Testis (tissue), 3 donors: ENCODE measurements around the gene HMX1. TPM values are rescaled to one million over a fixed set of nuclear protein-coding genes. Genes with fewer than 3 reads are reported as not detected.
A peak's percentile ranks its signal among the peaks of the same experiment; 100 is the strongest.

ENCODE experiments used
- DNase-seq: peaks from one replicate; pipeline ENCODE4 v3.0.0-alpha.2; 2019
- H3K27ac ChIP-seq, 2 donors: fragments of 200-600 bp; sonication (generic); one replicate each; pipeline ENCODE4 v1.5.1; 2019
- H3K27me3 ChIP-seq: fragments of 200-600 bp; sonication (generic); one replicate; pipeline ENCODE4 v1.5.1; 2019
- H3K36me3 ChIP-seq: fragments of 200-600 bp; sonication (generic); one replicate; pipeline ENCODE4 v1.5.1; 2017; ENCODE audit warnings: low read depth; ENCODE audit errors: missing control alignments
- H3K4me1 ChIP-seq: fragments of 200-600 bp; sonication (generic); one replicate; pipeline ENCODE4 v1.5.1; 2019
- H3K4me3 ChIP-seq, 2 donors: fragments of 200-600 bp; sonication (generic); one replicate each; pipeline ENCODE4 v1.5.1; 2017 to 2019
- H3K9me3 ChIP-seq: fragments of 200-600 bp; sonication (generic); one replicate; pipeline ENCODE4 v1.5.1; 2017
- CTCF ChIP-seq, 3 experiments: fragments of 450-650 bp in 2 of 3; fragments of 200-600 bp in 1 of 3; sonication (generic) in 1 of 3; IDR thresholded peaks; one replicate each; pipeline ENCODE4 v1.5.1; 2016 to 2019; ENCODE audit warnings: antibody characterized with exemption in 3 of 3, mild to moderate bottlenecking in 2 of 3, moderate library complexity in 1 of 3
- POLR2A ChIP-seq: fragments of 450-650 bp; IDR thresholded peaks from one replicate; pipeline ENCODE4 v1.6.1; 2017; ENCODE audit warnings: antibody characterized with exemption, mild to moderate bottlenecking, moderate library complexity
- WGBS, 2 donors: methylation state at CpG; one replicate each; pipeline ENCODE4 v1.1.5; 2018; 5-methylcytosine and 5-hydroxymethylcytosine counted together
- intact Hi-C: fragments of 100-400 bp; cut with DNase I; formaldehyde crosslinking; loops from one replicate; pipeline ENCODE4 v1.15.1; 2023; ENCODE audit warnings: low total_unique reads
- polyA plus RNA-seq: library from polyadenylated mRNA; stranded (reverse); fragments of 350-450 nt; fragmentation: Illumina TruSeq; extraction: RNeasy Lipid Tissue Mini Kit (QIAGEN cat#74804); gene quantifications from one replicate; pipeline ENCODE4 v1.2.3, GENCODE V29; 2014; ENCODE audit warnings: low read depth, low replicate concordance; ENCODE audit not compliant: insufficient read depth
- total RNA-seq, 2 donors: library from RNA; depleted of rRNA; stranded (reverse); fragments of >200 nt; gene quantifications; one replicate each; pipeline ENCODE4 v1.2.3, GENCODE V29; 2016

The HMX1 gene
- total and polyA plus RNA-seq, 3 donors from 2014 or later = 0.65 to 7.3 (median 4.2) TPM

GRCh38 chr4:8912506-8912905, 40.9 kb upstream of the HMX1 start:
- TF ChIP-seq CTCF (IDR thresholded peaks at IDR 0.05) (no peak), POLR2A (no peak)
- intact Hi-C loops = no loop called here
- Histone ChIP-seq H3K4me3 (no peak overlapping the region), H3K36me3 (no peaks in the 10 kb centered on the region), H3K9me3 (no peaks in the 10 kb centered on the region), H3K27ac (no peak overlapping the region), H3K4me1 (no peaks in the 10 kb centered on the region), H3K27me3 (no peaks in the 10 kb centered on the region)
- DNase-seq = peak; percentile 4
- 84 to 88% methylated on average over 6 of the region's 6 CpGs for WGBS, 2 donors

GRCh38 chr4:8912089-8912455, 40.4 kb upstream of the HMX1 start:
- no peak overlapping the region for H3K27ac ChIP-seq
- peak; percentile 2 for DNase-seq
- H3K4me1 ChIP-seq = no peaks in the 10 kb centered on the region
- no peaks in the 10 kb centered on the region for H3K27me3 ChIP-seq
- no peaks in the 10 kb centered on the region for H3K9me3 ChIP-seq
- no peak overlapping the region for H3K4me3 ChIP-seq
- intact Hi-C loops = no loop called here
- WGBS, 2 donors = 61 to 72% methylated on average over 4 to 5 of the region's 5 CpGs
- no peak for TF ChIP-seq POLR2A
- TF ChIP-seq CTCF (IDR thresholded peaks at IDR 0.05) = no peak
- H3K36me3 ChIP-seq = no peaks in the 10 kb centered on the region

- H3K36me3 ChIP-seq = no peaks in the 10 kb centered on the region
- no peak overlapping the region for H3K4me3 ChIP-seq
- peak; percentile 10 for DNase-seq
- 78 to 89% methylated on average over 7 to 31 of the region's 31 CpGs for WGBS, 2 donors
- no peaks in the 10 kb centered on the region for H3K9me3 ChIP-seq
- intact Hi-C loops = no loop called here
- H3K4me1 ChIP-seq = no peaks in the 10 kb centered on the region
- no peak overlapping the region for H3K27ac ChIP-seq
- no peak for TF ChIP-seq POLR2A
- no peak for TF ChIP-seq CTCF (IDR thresholded peaks at IDR 0.05)
- H3K27me3 ChIP-seq = no peaks in the 10 kb centered on the region
These were observed 39.9 kb upstream of the HMX1 start for GRCh38 chr4:8911316-8912088.

- H3K4me3 ChIP-seq = no peak overlapping the region
- TF ChIP-seq POLR2A = no peak
- TF ChIP-seq CTCF (IDR thresholded peaks at IDR 0.05) = no peak
- H3K27ac ChIP-seq = no peak overlapping the region
- no peaks in the 10 kb centered on the region for H3K4me1 ChIP-seq
- intact Hi-C loops = no loop called here
- no peaks in the 10 kb centered on the region for H3K36me3 ChIP-seq
- no peaks in the 10 kb centered on the region for H3K27me3 ChIP-seq
- WGBS, 2 donors = 60 to 64% methylated on average over 12 to 15 of the region's 15 CpGs
- H3K9me3 ChIP-seq = no peaks in the 10 kb centered on the region
- DNase-seq = peak; percentile 10
These were observed 39.2 kb upstream of the HMX1 start for GRCh38 chr4:8910822-8911315.
